DMS79 treated with DMSO at 0.1 percent for 48 hours (cell line): ENCODE measurements around the gene TXNRD1.
"Not testable (repeated sequence)": the region's sequence is repeated elsewhere in the genome, so short reads cannot be mapped to it uniquely, and the experiment has no call there.

Source experiments
- DNase-seq: peaks from one replicate; lab custom pipeline; 2025; lab: John Stamatoyannopoulos, UW

TXNRD1 gene

GRCh38 chr12:104372721-104373335 is 157.2 kb downstream of the TXNRD1 start:
- no peak for DNase-seq

GRCh38 chr12:104374071-104374470 is 158.5 kb downstream of the TXNRD1 start:
- no peak for DNase-seq

- DNase-seq, result no peak
Observed at GRCh38 chr12:104374806-104375205, 159.2 kb downstream of the TXNRD1 start.

- no peak for DNase-seq
Observed at GRCh38 chr12:104375775-104376174, 160.2 kb downstream of the TXNRD1 start.

GRCh38 chr12:104376650-104377513 is 161.3 kb downstream of the TXNRD1 start:
- DNase-seq, result no peak

GRCh38 chr12:104377514-104377812 is 161.9 kb downstream of the TXNRD1 start:
- DNase-seq, result no peak

- DNase-seq, result no peak
Observed at GRCh38 chr12:104378427-104378826, 162.8 kb downstream of the TXNRD1 start.

- no peak for DNase-seq
Observed at GRCh38 chr12:104381341-104381730, 165.8 kb downstream of the TXNRD1 start.

- DNase-seq, result peak; percentile 72
Observed at GRCh38 chr12:104381731-104382480, 166.3 kb downstream of the TXNRD1 start.

- DNase-seq, result no peak
Observed at GRCh38 chr12:104384141-104384880, 168.7 kb downstream of the TXNRD1 start.

GRCh38 chr12:104385510-104385909 is 169.9 kb downstream of the TXNRD1 start:
- no peak for DNase-seq

GRCh38 chr12:104386461-104386860 is 170.9 kb downstream of the TXNRD1 start:
- DNase-seq, result no peak

- no peak for DNase-seq
Observed at GRCh38 chr12:104387190-104387589, 171.6 kb downstream of the TXNRD1 start.

GRCh38 chr12:104394086-104394485 is 178.5 kb downstream of the TXNRD1 start:
- not testable (repeated sequence) for DNase-seq
